Hippocampal formation (tissue), 2 donors: ENCODE data around the gene NAA10.

Experiments used
- DNase-seq, 2 donors: peaks; one replicate each; lab custom pipeline; 2025; lab: John Stamatoyannopoulos, UW

NAA10 gene

DNA sequence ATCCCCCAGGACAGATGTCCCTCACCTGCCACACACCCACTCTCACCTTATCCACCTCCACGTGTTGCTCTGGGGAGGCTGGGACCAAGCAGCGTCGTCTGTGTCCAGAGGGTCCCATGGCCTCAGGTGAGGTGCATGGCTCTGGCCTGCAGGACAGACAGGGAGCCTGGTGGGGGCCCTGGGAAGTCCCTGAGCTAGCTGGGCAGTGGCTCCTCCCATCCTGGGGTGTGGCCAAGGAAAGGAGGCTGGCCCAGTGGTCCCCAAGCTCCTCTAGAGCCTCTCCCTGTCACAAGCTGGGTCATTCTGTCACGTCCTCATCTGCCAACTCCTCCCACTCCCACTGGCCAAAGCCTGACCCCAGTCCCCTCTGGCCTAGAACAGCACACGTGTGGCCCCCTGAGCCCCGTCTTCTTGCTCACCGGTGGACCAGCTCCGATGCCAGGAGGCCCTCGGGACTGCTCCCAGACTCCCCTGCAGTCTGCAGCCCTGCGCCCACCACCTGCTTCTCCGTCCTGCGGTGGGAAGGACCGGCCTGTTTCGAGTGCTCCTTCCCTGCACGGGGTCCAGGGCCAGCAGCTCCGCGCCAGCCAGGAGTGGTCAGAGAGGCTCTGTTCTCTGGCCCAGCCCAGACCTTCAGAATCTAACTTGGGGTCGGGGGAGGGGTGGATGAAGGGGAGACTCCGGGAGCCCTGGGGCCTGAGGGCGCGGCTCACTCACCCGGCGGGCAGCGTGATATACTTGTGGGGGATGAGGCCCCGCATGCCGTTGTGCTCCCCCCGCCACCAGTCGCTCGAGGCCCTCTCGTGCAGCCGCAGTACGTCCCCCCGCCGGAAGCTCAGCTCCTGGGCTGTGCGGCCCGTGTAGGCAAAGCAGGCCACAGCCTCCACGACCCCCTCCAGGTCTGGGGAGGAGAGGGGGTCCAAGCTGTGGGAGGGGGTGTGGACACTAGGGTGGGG lies 25.5 kb downstream of the NAA10 start:
- DNase-seq, result no peak

DNA sequence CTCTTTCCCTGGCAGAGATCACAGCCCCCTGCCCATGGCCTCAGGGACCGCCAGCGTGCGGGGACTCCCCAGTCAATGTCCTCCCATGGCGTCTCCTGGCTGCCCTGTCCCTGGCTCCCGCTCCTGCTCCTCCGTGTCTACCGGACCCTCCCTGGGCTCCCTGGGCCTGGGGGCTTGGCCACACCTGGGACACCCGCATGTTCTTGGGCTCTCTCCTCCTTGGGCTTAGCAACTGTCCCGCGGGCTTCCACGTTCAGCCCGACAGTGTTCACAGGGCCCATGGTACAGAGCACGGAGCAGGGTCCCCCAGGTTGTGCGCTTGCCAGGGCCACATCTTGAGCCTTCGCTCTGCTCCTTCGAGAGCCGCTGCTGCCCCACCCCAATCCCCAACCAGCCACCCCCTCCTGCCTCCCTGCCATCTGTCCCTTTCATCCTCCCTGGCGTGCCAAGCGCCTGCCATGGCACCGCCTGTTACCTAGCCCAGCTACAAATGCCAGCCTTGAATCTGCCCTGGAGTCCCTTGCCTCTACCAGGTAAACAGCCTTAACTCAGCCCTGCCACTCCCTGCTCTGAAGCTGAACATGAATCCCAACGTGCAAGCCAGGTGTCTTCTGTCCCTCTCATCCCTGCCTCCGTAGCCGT lies 26.5 kb downstream of the NAA10 start:
- no peak for DNase-seq

DNA sequence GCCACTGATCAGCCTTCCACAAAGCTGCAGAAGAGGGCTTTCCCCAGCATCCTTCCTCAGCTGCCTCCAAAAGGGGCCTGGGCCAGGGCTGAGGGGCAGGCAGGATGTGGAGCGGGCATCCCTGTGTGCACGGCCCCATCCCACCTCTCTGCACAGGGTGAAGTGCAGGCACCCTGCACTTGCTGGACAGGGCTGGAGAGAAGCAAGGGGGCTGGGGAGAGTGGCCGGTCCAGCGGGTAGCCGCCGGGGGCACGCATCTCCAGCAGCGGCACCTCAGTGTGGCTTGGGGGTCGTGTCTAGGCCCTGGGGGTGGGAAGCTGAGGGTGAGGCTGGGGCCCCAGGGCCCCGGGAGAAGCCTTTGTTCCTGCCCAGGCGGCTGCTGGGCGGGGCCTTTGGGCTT lies 27.4 kb downstream of the NAA10 start:
- no peak for DNase-seq

DNA sequence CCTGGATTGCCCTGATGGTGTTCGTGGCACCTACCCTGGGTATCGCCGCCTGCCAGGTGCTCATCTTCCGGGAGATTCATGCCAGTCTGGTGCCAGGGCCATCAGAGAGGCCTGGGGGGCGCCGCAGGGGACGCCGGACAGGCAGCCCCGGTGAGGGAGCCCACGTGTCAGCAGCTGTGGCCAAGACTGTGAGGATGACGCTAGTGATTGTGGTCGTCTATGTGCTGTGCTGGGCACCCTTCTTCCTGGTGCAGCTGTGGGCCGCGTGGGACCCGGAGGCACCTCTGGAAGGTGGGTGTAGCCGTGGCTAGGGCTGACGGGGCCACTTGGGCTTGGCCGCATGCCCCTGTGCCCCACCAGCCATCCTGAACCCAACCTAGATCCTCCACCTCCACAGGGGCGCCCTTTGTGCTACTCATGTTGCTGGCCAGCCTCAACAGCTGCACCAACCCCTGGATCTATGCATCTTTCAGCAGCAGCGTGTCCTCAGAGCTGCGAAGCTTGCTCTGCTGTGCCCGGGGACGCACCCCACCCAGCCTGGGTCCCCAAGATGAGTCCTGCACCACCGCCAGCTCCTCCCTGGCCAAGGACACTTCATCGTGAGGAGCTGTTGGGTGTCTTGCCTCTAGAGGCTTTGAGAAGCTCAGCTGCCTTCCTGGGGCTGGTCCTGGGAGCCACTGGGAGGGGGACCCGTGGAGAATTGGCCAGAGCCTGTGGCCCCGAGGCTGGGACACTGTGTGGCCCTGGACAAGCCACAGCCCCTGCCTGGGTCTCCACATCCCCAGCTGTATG lies 28.5 kb downstream of the NAA10 start:
- no peak for DNase-seq

DNA sequence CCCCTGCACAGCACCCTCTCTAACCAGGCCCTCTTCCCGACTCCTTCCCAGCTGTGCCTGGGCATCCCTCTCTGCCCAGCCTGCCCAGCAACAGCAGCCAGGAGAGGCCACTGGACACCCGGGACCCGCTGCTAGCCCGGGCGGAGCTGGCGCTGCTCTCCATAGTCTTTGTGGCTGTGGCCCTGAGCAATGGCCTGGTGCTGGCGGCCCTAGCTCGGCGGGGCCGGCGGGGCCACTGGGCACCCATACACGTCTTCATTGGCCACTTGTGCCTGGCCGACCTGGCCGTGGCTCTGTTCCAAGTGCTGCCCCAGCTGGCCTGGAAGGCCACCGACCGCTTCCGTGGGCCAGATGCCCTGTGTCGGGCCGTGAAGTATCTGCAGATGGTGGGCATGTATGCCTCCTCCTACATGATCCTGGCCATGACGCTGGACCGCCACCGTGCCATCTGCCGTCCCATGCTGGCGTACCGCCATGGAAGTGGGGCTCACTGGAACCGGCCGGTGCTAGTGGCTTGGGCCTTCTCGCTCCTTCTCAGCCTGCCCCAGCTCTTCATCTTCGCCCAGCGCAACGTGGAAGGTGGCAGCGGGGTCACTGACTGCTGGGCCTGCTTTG lies 29.2 kb downstream of the NAA10 start:
- DNase-seq, result no peak

DNA sequence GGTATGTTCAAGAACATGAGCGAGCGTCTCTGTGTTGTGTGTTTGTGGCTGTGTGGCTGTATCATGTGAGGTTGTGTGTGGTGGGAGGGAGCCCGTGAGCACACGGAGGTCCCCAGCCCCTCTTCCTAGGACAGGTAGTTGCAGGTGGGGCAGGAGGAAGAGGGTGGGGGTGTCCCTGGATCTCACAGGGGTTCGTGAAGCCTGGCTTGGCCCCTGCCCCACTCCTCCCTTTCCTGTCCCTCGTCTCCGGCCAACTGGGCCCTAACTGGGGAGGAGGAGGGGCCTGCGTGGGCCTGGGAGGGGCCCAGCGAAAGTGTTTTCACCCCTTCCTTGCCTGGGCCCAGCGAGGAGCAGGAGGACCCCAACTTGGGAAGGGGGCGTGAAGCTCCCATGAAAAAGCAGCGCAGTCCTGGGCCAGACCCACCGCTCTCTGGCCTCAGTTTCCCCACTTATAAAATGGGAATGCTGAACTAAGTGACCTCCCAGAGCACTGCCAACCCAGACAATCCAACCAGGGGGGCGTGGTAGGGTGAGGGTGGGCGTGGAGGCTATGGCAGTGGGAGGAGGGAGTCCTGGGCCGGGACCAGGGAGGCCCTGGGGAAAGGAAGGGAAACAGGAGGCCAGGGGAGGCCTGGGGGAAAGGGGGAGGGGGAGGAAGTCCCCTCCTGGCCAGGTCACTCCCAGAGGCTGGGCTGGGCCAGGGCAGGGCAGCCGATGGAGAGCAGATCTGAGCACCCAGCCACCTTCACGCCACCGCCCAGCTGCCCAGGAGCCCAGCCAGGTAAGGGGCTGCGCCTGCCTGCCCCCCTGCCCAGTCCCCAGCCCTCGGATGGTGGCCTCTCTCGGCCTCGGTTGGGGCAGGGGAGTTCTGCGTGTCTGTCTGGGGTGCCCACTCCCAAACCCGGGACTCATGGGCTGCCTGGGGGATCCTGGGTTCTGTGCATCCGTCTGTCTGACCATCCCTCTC lies 30.6 kb downstream of the NAA10 start, which contains the start of gene AVPR2:
TSS of gene AVPR2 (plus strand) at position 683 of the 967 bp plus-strand sequence. CDS start 473 bp downstream, outside the sequence.
- no peak for DNase-seq

DNA sequence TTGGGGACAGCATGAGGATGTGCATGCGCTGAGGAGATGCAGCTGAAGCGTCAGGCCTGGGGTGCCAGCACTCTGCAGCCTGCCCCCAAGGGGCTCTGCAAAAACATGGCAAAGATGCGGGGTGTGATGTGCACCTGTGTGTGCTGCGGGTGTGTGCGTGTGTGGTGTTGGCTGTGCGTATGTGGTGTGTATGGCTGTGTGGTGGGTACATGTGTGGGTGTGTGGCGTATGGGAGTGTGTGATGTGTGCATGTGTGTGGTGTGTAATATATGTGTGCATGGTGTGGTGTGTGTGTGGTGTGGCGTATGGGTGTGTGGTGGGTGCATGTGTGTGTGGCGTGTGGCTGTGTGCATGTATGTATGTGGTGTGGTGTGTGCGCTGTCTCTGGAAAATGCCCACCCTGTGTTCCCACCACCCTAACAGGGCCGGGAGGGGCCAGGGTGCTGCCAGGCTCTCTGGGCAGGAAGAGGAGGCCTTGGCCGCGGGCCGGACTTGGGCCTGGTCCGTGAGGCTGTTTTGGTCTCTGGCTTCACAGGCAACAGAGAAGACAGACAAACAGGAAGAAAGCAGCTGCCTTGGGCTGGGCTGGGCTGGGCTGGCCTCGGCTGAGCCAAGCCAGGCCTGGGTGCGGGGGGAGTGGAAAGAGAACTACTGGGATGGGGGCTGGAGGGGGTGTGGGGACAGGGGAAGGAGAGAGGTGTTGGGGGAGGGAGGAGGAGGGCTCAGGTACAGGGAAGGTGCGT lies 31.4 kb downstream of the NAA10 start:
- no peak for DNase-seq

DNA sequence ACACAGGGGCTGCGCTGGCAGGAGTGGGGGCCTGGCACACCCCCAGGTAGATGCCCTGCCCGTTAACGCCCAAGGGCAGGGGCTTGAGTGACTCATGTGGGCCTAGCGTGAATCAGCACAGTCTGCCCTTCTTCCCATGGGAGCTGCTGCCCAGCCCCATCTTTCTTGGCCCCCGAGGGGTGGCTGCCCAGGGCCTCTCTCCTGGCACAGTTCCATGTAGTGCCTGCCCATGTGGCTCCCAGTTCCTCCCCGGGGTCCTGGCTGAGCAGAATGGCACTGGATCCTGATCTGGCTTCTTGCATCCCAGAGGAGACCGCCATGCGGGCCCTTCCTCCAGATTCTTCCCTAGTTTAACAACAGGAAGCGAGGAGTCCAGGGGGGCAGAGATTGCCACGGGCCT lies 32.5 kb downstream of the NAA10 start:
- no peak for DNase-seq

DNA sequence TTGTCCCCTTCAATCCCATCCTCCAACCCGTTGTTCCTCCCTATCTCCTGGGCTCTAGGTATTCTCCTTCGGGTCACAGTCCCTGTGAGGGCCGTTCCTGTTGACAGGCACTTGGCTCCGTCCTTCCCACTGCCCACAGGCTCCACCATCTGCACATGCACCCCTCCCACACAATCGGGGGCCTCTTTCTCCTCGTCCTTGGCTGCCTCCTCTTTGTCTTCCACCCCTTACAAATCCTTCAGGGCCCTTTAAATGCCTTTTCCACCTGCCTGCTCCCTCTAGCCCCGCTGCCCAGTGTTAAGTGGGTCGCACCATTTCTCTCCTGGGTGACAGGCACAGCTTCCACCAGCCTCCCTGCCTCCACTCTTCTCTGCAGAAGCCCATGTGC lies 33.1 kb downstream of the NAA10 start:
- DNase-seq, result no peak

DNA sequence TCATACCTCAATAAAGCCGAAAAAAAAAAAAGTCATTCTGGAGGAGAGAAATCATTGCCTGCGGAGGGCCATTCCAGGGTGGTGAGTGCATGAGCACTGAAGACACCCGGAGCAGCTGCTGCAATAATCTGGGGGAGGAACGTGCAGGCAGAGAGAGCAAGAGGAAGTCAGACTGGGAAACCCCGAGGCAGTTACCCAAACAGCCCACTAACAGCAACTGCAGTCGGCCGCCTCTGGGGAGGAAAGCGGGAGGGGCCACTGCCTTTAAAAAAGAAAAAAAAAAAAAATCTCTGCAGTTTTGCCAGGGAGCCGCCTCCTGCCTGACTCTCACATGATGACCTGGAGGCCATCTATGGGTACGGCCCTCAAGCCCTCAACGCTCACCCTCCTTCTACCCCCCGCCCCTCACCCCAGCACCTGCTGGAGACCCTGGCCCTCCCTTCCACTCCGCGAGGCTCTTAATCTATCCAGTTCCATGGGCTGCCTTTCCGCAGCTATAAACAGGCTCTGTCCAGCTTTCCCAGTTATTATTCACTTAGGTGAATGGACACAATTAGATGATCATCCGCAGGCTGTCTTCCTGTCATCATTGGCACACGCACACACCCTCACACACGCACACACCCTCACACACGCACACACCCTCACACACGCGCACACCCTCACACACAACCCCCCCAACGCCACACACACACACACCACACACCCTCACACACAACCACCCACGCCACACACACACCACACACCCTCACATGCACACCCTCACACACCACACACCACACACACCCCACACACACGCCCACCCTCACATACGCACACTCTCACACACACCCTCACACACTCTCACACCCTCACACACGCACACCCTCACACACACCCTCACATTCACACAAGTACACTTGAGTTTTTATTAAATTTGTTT lies 33.7 kb downstream of the NAA10 start:
- no peak for DNase-seq

DNA sequence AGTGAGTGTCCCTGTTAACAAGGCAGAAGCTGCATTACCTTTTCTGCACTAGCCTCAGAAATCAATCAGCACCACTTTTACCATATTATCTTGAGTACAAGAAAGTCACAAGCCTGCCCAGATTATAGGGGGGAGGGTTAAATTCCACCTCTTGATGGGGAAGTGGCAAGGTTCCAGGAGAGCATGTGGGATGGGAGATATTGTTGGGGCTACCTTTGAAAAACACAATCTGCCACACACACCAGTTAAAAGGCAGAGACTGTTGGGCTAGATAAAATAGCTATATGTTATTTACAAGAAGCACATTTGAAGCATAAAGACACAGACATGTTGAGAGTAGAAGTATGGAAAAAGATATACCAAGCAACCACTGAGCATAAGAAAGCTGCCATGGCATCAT lies 36.9 kb downstream of the NAA10 start:
- DNase-seq, result no peak

DNA sequence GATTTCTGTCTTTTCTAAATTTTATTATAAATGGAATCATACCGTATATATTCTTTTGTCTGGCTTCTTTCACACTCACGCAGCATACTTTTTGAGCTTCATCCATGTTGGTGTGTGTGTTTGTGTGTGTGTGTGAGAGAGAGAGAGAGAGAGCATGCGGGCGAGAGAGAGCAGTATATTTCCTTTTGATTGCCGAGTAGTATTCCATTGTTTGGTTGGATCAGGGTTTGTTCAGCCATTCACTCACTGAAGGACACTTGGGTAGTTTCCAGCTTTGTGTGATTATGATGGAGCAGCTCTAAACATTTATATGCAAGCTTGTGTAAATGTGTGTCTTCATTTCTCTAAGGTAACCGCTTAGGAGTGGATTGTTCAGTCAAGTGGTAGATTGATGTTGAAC lies 45.7 kb downstream of the NAA10 start:
- DNase-seq, result no peak

DNA sequence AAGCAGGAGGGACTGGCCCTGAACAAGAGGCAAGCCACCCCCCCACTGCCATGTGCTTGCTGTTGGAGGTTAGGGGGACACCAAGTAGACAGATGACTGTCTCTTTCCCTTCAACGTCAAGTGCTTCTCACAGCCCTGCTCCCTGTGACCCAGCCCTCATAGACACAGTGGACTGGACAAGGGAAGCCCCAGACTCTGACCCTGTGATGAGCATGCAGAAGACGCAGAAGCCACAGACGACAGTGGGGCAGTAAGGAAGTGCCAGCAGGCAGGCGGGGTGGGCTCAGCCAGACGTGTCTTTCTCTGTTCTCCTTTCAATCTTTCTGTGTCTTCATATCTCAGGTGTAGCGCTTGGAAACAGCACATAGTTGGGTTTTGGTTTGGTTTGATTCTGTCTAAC lies 46.5 kb downstream of the NAA10 start:
- DNase-seq, result no peak

DNA sequence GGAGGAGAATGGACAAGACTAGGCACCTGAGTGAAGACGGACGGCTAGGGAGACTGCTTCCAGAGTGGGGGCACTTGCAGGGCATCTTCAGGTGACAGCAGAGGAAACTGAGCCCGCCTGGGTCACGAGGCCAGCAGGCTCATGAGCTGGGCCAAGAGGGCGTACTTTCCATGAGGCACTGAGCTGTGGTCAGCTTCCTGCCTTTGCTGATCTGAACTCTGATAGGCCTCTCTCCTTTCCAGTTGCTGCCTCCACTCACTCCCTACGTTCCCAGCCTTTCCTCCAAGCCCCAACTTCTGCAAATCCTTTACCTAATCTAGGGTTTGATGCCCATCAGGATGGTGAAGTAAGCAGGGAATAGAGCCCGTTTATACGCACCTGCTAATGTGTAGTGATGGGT lies 47.5 kb downstream of the NAA10 start:
- no peak for DNase-seq

DNA sequence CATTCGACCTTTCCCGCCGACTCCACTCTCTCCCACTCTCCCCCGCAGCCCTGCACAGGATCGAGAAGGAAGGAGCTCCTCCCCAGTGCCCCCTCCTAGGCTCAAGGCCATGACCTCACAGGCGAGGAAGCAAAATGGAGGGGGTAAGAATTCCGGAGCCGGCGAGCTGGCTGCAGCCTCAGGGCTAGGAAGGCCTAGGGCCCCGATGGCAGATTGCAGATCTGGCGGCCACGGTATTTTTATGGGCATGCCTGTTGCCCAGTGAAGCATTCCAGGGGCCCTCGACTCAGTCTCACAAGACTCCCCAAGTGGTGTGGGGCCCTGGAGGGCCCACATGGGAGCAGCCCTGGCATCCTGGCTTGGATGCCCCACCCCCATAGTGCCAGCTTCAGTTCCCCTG lies 47.9 kb downstream of the NAA10 start:
- no peak for DNase-seq

DNA sequence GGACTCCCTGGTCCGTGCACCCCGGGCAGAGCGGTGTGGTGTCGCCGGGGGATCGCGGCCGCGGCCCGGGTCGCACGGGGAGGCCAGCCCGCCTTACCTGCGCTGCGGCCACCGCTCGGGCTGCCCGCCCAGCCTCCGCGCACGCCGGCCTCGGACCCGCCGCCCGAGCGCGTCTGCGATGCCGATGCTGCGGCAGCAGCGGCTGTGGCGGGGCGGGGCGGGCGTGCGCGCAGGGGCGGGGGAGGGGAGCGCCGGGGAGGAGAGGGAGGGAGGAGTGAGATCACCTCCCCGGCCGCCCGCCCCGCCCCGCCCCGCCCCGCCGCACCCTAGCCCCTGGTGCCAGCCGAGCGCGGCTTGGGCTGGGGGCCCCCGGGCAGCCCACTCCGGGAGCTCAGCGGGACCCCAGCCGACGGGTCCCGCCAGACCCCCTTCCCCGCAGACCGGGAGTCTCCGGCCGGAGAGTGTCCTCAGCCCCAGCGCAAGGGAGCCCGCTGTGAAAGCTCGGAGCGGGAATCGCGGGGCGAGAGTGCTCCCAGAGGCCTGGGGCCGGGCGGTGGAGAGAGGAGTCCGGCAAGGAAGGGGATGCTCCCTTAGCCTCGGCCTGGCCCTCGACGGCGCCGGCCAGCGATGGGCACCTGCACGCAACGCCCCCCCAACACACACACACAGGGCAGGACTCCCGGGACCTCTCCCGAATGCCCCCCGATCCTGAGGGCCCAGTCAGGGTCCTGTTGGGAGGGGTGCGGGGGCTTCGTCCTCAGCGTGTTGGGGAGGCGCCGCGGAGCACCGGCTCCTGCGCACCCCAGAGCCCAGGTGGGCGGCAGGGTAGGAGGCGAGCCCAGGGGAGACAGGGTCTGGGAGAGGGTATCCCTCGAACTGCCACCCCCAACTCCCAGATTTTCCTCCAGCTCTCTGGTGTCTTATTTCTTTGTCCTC lies 48.6 kb downstream of the NAA10 start, which contains the start of gene L1CAM:
TSS of gene L1CAM (minus strand) at position 206 of the 936 bp plus-strand sequence. CDS start 10,337 bp downstream, outside the sequence.
- no peak for DNase-seq

DNA sequence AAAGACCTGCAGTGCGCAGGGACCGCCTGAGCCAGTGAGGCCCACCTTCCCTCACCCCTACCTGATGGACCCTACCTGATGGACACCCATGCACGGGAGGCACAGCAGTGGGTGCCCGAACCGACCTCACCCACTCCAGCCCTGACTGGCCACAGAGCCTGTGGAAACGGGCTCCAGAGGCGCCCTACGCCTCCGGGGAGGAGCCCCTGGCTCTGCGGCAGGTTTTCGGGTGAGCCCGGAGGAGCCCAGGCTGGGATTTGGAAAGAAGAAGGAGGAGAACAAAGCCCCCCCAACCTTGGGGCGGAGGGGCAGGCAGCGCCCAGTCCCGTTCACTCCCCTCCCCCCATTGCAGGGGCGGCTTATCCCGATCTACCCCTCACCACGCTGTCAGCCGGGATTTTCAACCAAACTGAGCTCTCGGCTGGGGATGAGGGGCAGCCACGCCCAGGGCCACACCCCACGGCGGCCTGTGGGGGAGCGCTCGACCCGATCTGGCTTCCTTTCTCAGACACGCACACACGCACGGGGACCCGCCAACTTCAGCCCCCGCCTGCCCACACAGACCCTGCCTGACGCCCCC lies 49.5 kb downstream of the NAA10 start:
- DNase-seq, result no peak
